Activated CD4-positive, CD25-positive, alpha-beta regulatory T cell (primary cell): ENCODE results near the gene ANXA9.

ENCODE experiments used
- DNase-seq, 4 experiments: peaks; one replicate each; lab custom pipeline; 2025; lab: John Stamatoyannopoulos, UW

ANXA9 gene

GRCh38 chr1:150974580-150975478, 7.3 kb upstream of the ANXA9 start, which contains the start of gene CERS2:
Gene CERS2 (minus strand): TSS chr1:150974835. CDS start chr1:150969090, 5,745 bp downstream.
- DNase-seq = peak; percentile 39 to 71 (median 56)

GRCh38 chr1:150976401-150976821, 5.7 kb upstream of the ANXA9 start:
- DNase-seq = no peak

- DNase-seq = peak; percentile 38 to 62 (median 55)
These were observed 5.0 kb upstream of the ANXA9 start for GRCh38 chr1:150976879-150977694.

- DNase-seq = peak; percentile 73 to 85 (median 76)
These were observed 2.7 kb upstream of the ANXA9 start for GRCh38 chr1:150979092-150980056.

- no peak for DNase-seq
These were observed 801 bp upstream of the ANXA9 start for GRCh38 chr1:150981177-150981804.

GRCh38 chr1:150985179-150985825, 3.2 kb downstream of the ANXA9 start:
- DNase-seq = no peak

- no peak for DNase-seq
These were observed 5.8 kb downstream of the ANXA9 start for GRCh38 chr1:150987924-150988323.

- no peak for DNase-seq
These were observed 10.5 kb downstream of the ANXA9 start for GRCh38 chr1:150992626-150993025.

- no peak for DNase-seq
These were observed 12.2 kb downstream of the ANXA9 start for GRCh38 chr1:150994248-150994647.

GRCh38 chr1:150995460-150995859, 13.4 kb downstream of the ANXA9 start:
- no peak for DNase-seq

GRCh38 chr1:150995896-150996295, 13.8 kb downstream of the ANXA9 start:
- no peak for DNase-seq

- DNase-seq = no peak
These were observed 15.2 kb downstream of the ANXA9 start for GRCh38 chr1:150997126-150997872.

- no peak for DNase-seq
These were observed 15.9 kb downstream of the ANXA9 start for GRCh38 chr1:150997949-150998348.

- DNase-seq = no peak
These were observed 17.1 kb downstream of the ANXA9 start for GRCh38 chr1:150999051-150999674.

- no peak for DNase-seq
These were observed 17.8 kb downstream of the ANXA9 start for GRCh38 chr1:150999926-151000325.

- DNase-seq = no peak
These were observed 18.3 kb downstream of the ANXA9 start for GRCh38 chr1:151000408-151000807.

- no peak for DNase-seq
These were observed 19.5 kb downstream of the ANXA9 start for GRCh38 chr1:151001602-151002001.

GRCh38 chr1:151002051-151002450, 20.0 kb downstream of the ANXA9 start:
- DNase-seq = no peak

GRCh38 chr1:151002611-151003010, 20.5 kb downstream of the ANXA9 start:
- no peak for DNase-seq
